Gastroesophageal sphincter (tissue), 4 donors: ENCODE measurements around the gene WIPF2. TPM values are rescaled to one million over a fixed set of nuclear protein-coding genes. Genes with fewer than 3 reads are reported as not detected.

Source experiments
- ATAC-seq: fragments of 150-250 bp; one replicate; pipeline ENCODE4 v1.9.1; 2016; ENCODE audit warnings: mild to moderate bottlenecking, moderate library complexity
- H3K27ac ChIP-seq, 4 donors: fragments of 200-600 bp; sonication (generic) in 3 of 4; 1 replicate in 3 of 4; 2 replicates in 1 of 4; pipeline ENCODE4 v1.5.1; 2016 to 2019
- H3K27me3 ChIP-seq: fragments of 200-600 bp; sonication (generic); one replicate; pipeline ENCODE4 v1.5.1; 2019
- H3K36me3 ChIP-seq, 2 donors: fragments of 200-600 bp; sonication (generic); one replicate each; pipeline ENCODE4 v1.5.1; 2019; ENCODE audit warnings: control low read depth in 1 of 2
- H3K4me1 ChIP-seq, 3 donors: fragments of 200-600 bp; sonication (generic); 1 replicate in 2 of 3; 2 replicates in 1 of 3; pipeline ENCODE4 v1.5.1; 2016 to 2019; ENCODE audit warnings: control low read depth in 2 of 3
- H3K4me3 ChIP-seq, 2 donors: fragments of 200-600 bp; sonication (generic); one replicate each; pipeline ENCODE4 v1.5.1; 2019; ENCODE audit warnings: mild to moderate bottlenecking in 1 of 2, moderate library complexity in 1 of 2
- H3K9me3 ChIP-seq, 3 donors: fragments of 200-600 bp; sonication (generic); one replicate each; pipeline ENCODE4 v1.5.1; 2017 to 2019; ENCODE audit warnings: control low read depth in 2 of 3
- EP300 ChIP-seq: sonication (generic); formaldehyde crosslinking; IDR thresholded peaks from one replicate; pipeline ENCODE4 v1.6.1; 2017; ENCODE audit warnings: antibody characterized with exemption, mild to moderate bottlenecking
- POLR2A ChIP-seq, 2 donors: fragments of 450-650 bp; IDR thresholded peaks; one replicate each; pipeline ENCODE4 v1.6.1; 2017; ENCODE audit warnings: antibody characterized with exemption in 2 of 2, mild to moderate bottlenecking in 2 of 2, moderate library complexity in 1 of 2
- POLR2AphosphoS5 ChIP-seq: sonication (generic); formaldehyde crosslinking; IDR thresholded peaks from one replicate; pipeline ENCODE4 v1.6.1; 2017; ENCODE audit warnings: antibody characterized with exemption
- WGBS, 2 donors: methylation state at CpG; one replicate each; pipeline ENCODE4 v1.1.5; 2018; ENCODE audit warnings: low coverage in 1 of 2; 5-methylcytosine and 5-hydroxymethylcytosine counted together
- total RNA-seq, 4 donors: library from RNA; depleted of rRNA; stranded (reverse); fragments of >200 nt; gene quantifications; one replicate each; pipeline ENCODE4 v1.1.0, GENCODE V29; 2016
- TF ChIP-seq, protein P1 (sequence below), 4 experiments: fragments of 200-600 bp in 2 of 4; fragments of 450-650 bp in 2 of 4; sonication (generic) in 1 of 4; IDR thresholded peaks; one replicate each; pipeline ENCODE4 v1.5.1; 2017 to 2019; ENCODE audit warnings: antibody characterized with exemption in 4 of 4, mild to moderate bottlenecking in 2 of 4, moderate library complexity in 2 of 4

WIPF2 gene
- total RNA-seq, 4 donors from 2014 or later: 10.2 to 18.2 (median 13.5) TPM

DNA sequence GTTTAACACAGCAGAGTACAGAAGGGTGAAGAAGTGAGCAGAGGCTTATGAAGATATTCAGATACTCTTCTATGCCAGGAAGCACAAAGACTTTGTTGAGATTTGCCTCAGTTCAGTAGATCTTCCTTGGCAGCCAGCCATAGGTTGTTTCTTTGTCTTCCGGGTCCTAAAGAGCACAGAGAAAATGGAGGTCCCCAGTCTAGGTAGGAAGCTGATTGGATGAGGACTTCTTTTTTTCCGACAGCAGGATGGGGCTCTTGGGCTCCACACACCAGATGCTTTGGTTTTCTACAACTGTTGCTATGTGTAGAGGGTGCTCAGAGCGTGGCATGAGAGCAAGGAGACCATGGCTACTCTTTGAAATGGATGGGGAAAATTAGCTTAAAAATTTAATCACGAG is 60.3 kb downstream of the WIPF2 start:
- ATAC-seq: no peak
- Histone ChIP-seq H3K27me3 (no peaks in the 10 kb centered on the region), H3K9me3 (no peaks in the 10 kb centered on the region), H3K4me1 (peaks cover 0 to 12% (median 0%) of the 10 kb centered on the region in 3 donors), H3K36me3 (peaks cover 0 to 79% of the 10 kb centered on the region in 2 donors), H3K4me3 (no peak overlapping the region), H3K27ac (no peak overlapping the region)
- 63% methylated on average over 3 of the region's 4 CpGs; no CpG with 5 or more reads in 1 of the 2 donors for WGBS, 2 donors
- TF ChIP-seq, protein P1, sequence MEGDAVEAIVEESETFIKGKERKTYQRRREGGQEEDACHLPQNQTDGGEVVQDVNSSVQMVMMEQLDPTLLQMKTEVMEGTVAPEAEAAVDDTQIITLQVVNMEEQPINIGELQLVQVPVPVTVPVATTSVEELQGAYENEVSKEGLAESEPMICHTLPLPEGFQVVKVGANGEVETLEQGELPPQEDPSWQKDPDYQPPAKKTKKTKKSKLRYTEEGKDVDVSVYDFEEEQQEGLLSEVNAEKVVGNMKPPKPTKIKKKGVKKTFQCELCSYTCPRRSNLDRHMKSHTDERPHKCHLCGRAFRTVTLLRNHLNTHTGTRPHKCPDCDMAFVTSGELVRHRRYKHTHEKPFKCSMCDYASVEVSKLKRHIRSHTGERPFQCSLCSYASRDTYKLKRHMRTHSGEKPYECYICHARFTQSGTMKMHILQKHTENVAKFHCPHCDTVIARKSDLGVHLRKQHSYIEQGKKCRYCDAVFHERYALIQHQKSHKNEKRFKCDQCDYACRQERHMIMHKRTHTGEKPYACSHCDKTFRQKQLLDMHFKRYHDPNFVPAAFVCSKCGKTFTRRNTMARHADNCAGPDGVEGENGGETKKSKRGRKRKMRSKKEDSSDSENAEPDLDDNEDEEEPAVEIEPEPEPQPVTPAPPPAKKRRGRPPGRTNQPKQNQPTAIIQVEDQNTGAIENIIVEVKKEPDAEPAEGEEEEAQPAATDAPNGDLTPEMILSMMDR (IDR thresholded peaks at IDR 0.05): no peak
- TF ChIP-seq EP300: no peak
- TF ChIP-seq POLR2A (IDR thresholded peaks at IDR 0.05): no peak
- TF ChIP-seq POLR2AphosphoS5: no peak

DNA sequence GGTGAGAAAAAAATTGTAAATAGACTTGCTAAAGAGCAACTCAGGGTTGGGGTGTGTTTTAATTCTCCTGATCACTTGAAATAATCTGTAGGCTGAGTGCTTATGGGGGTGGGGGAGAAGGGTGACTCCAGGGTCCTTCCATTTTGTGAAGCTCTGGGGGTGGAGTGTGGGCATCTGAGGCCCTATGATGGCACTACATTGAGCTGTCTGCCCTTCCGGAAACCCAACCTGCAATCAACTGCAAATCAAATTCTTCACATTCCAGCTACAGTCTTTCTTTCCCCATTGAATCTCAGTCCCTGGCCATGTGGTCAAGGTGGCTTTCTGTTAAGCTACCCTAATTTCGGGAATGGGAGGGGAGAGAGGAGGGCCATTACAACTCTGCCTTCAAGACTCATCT is 62.6 kb downstream of the WIPF2 start:
- Histone ChIP-seq H3K4me3 (no peak overlapping the region), H3K36me3 (peaks cover 0 to 57% of the 10 kb centered on the region in 2 donors), H3K9me3 (no peaks in the 10 kb centered on the region), H3K27ac (no peak overlapping the region), H3K27me3 (no peaks in the 10 kb centered on the region), H3K4me1 (peaks cover 0 to 19% (median 0%) of the 10 kb centered on the region in 3 donors)
- TF ChIP-seq POLR2AphosphoS5 (no peak), POLR2A (IDR thresholded peaks at IDR 0.05) (no peak), EP300 (no peak)
- TF ChIP-seq, protein P1 (IDR thresholded peaks at IDR 0.05): no peak
- ATAC-seq: no peak
- 67 to 100% methylated on average over 1 to 2 of the region's 2 CpGs for WGBS, 2 donors

DNA sequence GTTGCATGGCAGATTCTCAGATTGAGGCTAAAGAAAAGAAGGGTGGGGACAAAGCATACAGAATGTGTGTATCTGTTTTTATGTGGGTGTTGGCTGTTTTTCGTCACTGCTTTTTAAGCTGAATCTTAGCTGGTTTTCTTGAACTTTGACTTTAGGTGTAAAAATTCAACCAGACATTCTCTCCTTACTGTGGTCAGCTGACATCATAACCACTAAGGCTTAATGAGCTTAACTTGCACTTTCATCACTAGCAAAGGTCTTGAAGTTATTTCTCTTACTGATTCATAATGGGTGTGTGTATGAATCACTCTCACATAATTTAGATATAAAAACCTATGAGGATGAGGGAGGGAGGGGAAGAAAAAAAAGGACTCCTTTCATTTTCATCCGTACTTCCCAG is 64.6 kb downstream of the WIPF2 start:
- no peak for ATAC-seq
- peaks cover 0 to 37% of the 10 kb centered on the region in 2 donors for H3K36me3 ChIP-seq
- no peak overlapping the region for H3K4me3 ChIP-seq
- TF ChIP-seq, protein P1 (IDR thresholded peaks at IDR 0.05): no peak
- TF ChIP-seq POLR2AphosphoS5 (no peak), EP300 (no peak), POLR2A (IDR thresholded peaks at IDR 0.05) (no peak)
- no peaks in the 10 kb centered on the region for H3K9me3 ChIP-seq
- 30 to 38% methylated on average over 2 of the region's 2 CpGs for WGBS, 2 donors
- peak overlapping the region in 3 of 4 donors; percentile 43 to 73 (median 64) for H3K27ac ChIP-seq
- H3K27me3 ChIP-seq: no peaks in the 10 kb centered on the region
- peaks cover 0 to 34% (median 5%) of the 10 kb centered on the region in 3 donors for H3K4me1 ChIP-seq

DNA sequence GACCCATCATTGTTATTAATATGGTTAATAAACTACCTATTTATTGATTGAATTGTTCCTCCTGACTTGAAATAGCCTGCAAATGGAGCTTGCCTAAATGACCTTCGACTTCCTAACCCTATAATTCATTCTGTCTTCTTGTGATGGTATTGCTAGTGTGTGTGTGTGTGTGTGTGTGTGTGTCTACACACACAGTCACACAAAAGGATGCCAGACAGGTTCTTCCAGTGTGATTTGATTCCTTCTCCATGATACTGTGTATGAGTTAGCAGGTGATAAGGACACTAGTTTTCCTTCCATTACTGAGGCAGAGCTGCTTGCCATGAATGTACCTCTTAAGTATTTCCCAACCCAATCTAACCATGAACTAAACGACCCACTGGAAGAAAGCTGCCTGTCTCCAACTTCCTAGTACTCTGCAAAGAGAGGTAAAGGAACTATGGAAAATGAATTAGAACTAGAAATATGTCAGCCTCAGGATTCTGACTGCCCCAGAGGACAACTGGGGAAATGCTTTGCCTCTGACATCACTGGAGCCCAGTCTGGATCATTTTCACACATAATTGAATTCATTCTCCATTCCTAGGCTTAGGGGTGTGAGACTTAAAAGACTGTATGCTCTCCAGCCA is 65.1 kb downstream of the WIPF2 start:
- no peaks in the 10 kb centered on the region for H3K27me3 ChIP-seq
- no peak for TF ChIP-seq POLR2A (IDR thresholded peaks at IDR 0.05)
- TF ChIP-seq EP300: no peak
- TF ChIP-seq, protein P1 (IDR thresholded peaks at IDR 0.05): peak in 2 of 4 experiments; percentile 15 to 26
- TF ChIP-seq POLR2AphosphoS5: no peak
- H3K36me3 ChIP-seq: peaks cover 0 to 31% of the 10 kb centered on the region in 2 donors
- peak overlapping the region in 3 of 4 donors; percentile 43 to 73 (median 64) for H3K27ac ChIP-seq
- ATAC-seq: no peak
- no peaks in the 10 kb centered on the region for H3K9me3 ChIP-seq
- WGBS, 2 donors: 22 to 89% methylated on average over 1 of the region's 2 CpGs
- H3K4me1 ChIP-seq: peaks cover 0 to 38% (median 5%) of the 10 kb centered on the region in 3 donors
- no peak overlapping the region for H3K4me3 ChIP-seq

DNA sequence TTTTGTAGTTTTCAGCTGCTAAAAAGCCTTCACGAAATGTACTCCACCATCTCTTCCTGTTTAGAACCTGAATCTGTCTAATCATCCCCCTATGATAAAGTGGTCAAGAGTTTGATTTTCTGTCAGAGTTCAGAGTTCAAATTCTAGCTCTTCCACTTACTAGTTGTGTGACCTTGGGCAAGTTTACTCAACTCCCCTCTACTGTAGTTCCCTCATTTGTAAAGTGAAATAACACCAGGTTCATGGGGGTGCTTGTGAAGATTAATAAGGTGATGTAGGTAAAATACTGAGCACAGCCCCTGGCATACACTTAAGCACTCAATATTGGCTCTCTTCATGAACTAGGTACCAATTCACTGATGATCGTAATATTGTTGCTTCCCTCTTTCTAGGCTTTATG is 67.4 kb downstream of the WIPF2 start:
- Histone ChIP-seq H3K4me1 (peaks cover 0 to 50% (median 8%) of the 10 kb centered on the region in 3 donors), H3K9me3 (no peaks in the 10 kb centered on the region), H3K4me3 (no peak overlapping the region), H3K27me3 (no peaks in the 10 kb centered on the region), H3K36me3 (peaks cover 0 to 9% of the 10 kb centered on the region in 2 donors), H3K27ac (no peak overlapping the region)
- TF ChIP-seq POLR2A (IDR thresholded peaks at IDR 0.05) (no peak), EP300 (no peak), POLR2AphosphoS5 (no peak)
- TF ChIP-seq, protein P1 (IDR thresholded peaks at IDR 0.05): no peak
- WGBS, 2 donors: 78 to 91% methylated on average over 2 of the region's 2 CpGs
- ATAC-seq: no peak
